ENCODE results near the gene MAP3K4.
A peak's percentile ranks its signal among the peaks of the same experiment; 100 is the strongest.

The MAP3K4 gene

GRCh38 chr6:161166176-161166575, 174.6 kb downstream of the MAP3K4 start:
- no peak overlapping the region for H3K4me3 ChIP-seq (ENCODE audit: low read length)
- no peaks in the 10 kb centered on the region for H3K27me3 ChIP-seq (ENCODE audit: insufficient read depth, low read length)
- WGBS: 95% methylated on average over 11 of the region's 11 CpGs
- no peaks in the 10 kb centered on the region for H3K9me3 ChIP-seq (ENCODE audit: insufficient read depth, low read depth, low read length)
- H3K4me1 ChIP-seq (ENCODE audit: insufficient read depth, low read length): peaks cover 33% of the 10 kb centered on the region
- peaks cover 44% of the 10 kb centered on the region for H3K36me3 ChIP-seq (ENCODE audit: insufficient read depth, low read length)
- no peak overlapping the region for H3K9ac ChIP-seq (ENCODE audit: low read depth, low read length)
- H3K27ac ChIP-seq (ENCODE audit: low read depth, low read length): peak overlapping the region; percentile 31; the same call in 1 of the 2 replicates

GRCh38 chr6:161166677-161167076, 175.1 kb downstream of the MAP3K4 start:
- Histone ChIP-seq H3K4me3 (ENCODE audit: low read length) (no peak overlapping the region), H3K9me3 (ENCODE audit: insufficient read depth, low read depth, low read length) (no peaks in the 10 kb centered on the region), H3K36me3 (ENCODE audit: insufficient read depth, low read length) (peaks cover 39% of the 10 kb centered on the region), H3K27ac (ENCODE audit: low read depth, low read length) (peak overlapping the region; percentile 31; the same call in 1 of the 2 replicates), H3K9ac (ENCODE audit: low read depth, low read length) (no peak overlapping the region), H3K4me1 (ENCODE audit: insufficient read depth, low read length) (peaks cover 33% of the 10 kb centered on the region), H3K27me3 (ENCODE audit: insufficient read depth, low read length) (no peaks in the 10 kb centered on the region)
- 76% methylated on average over 4 of the region's 5 CpGs for WGBS
